ENCODE results near the gene QRFP. TPM values are rescaled to one million over a fixed set of nuclear protein-coding genes. Genes with fewer than 3 reads are reported as not detected.

QRFP gene
- polyA plus RNA-seq, 1 donor from 2014 or later, result not detected

GRCh38 chr9:130844044-130844451, 52.6 kb downstream of the QRFP start:
- no peak overlapping the region for H3K9ac ChIP-seq (ENCODE audit: low read length)
- no peak overlapping the region for H3K27ac ChIP-seq (ENCODE audit: low read length)
- H3K4me2 ChIP-seq (ENCODE audit: low read length), result no peak overlapping the region
- no peaks in the 10 kb centered on the region for H3K9me2 ChIP-seq (ENCODE audit: insufficient read depth, low read length)
- H3K4me3 ChIP-seq (ENCODE audit: low read length), result no peak overlapping the region
- TF ChIP-seq EP300 (conservative IDR thresholded peaks at IDR 0.05; ENCODE audit: poor library complexity, severe bottlenecking), result no peak
- no peak for TF ChIP-seq RAD21 (conservative IDR thresholded peaks at IDR 0.05)
- no peak for TF ChIP-seq REST (IDR thresholded peaks at IDR 0.05; ENCODE audit: borderline replicate concordance)
- no peak for TF ChIP-seq SMC3 (conservative IDR thresholded peaks at IDR 0.05; ENCODE audit: poor library complexity)
- TF ChIP-seq POLR2AphosphoS5 (IDR thresholded peaks at IDR 0.05), result no peak
- TF ChIP-seq TAF1 (IDR thresholded peaks at IDR 0.05; ENCODE audit: low read depth), result no peak
- TF ChIP-seq CTCF (IDR thresholded peaks at IDR 0.05; ENCODE audit: poor library complexity, severe bottlenecking), result no peak
- TF ChIP-seq EZH2 (IDR thresholded peaks at IDR 0.05; ENCODE audit: borderline replicate concordance, insufficient read depth, low read length, poor library complexity, severe bottlenecking), result no peak
- TF ChIP-seq MXI1 (conservative IDR thresholded peaks at IDR 0.05; ENCODE audit: poor library complexity, severe bottlenecking), result no peak
- no peaks in the 10 kb centered on the region for H3K9me3 ChIP-seq (ENCODE audit: low read length)
- no peaks in the 10 kb centered on the region for H3K36me3 ChIP-seq (ENCODE audit: insufficient read depth, low read length)
- no peaks in the 10 kb centered on the region for H4K20me1 ChIP-seq (ENCODE audit: insufficient read depth)
- no peaks in the 10 kb centered on the region for H3K27me3 ChIP-seq (ENCODE audit: insufficient read depth, low read depth, low read length)
- no peaks in the 10 kb centered on the region for H3F3A ChIP-seq (ENCODE audit: insufficient read depth, low read length, poor library complexity, severe bottlenecking)
- peaks cover 81% of the 10 kb centered on the region for H3K79me2 ChIP-seq (replicated peaks; ENCODE audit: insufficient read depth, low read length)
- H2AFZ ChIP-seq (ENCODE audit: low read depth, low read length), result no peak overlapping the region

DNA sequence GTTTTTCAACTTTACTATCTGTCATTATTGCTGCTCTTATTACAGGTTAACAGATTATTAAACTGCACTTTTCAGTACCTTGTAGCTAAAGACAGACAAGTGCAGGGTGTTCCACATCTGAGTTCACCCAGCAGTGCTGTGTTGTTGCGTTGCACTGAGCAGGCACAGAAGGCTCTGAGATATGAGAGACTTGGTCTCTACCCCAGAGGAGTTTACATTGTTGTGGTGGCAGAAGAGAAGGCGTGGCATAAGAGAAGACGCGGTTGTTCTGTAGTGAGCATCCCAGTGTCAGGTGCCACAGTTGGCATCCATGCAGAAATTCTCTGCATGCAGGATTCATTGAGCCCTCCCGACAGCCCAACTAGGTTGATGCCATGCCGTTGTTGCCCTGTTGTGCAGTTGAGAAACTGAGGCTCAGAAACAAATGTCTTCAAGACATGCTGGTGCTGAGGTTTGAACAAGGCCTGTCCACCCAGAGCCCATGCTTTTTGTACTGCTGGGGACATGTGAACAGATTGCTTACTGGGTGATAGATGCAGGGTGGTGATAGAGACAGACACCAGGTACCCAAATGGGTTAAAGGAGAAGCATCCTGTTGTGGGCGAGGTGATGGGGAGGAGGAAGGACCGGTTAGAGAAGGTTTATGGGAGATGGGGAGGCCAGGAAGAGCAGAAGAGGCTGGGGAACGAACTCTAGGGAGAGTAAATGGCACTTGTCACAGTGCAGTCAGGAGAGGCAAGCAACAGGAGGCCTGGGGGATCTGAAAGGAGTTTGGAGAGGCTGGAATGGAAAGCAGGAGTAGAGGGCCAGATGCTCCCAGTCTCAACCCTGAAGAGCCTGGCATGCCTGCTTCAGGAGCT, 53.3 kb downstream of the QRFP start:
- no peaks in the 10 kb centered on the region for H3K27me3 ChIP-seq (ENCODE audit: insufficient read depth, low read depth, low read length)
- no peak overlapping the region for H2AFZ ChIP-seq (ENCODE audit: low read depth, low read length)
- no peak overlapping the region for H3K4me2 ChIP-seq (ENCODE audit: low read length)
- no peak overlapping the region for H3K9ac ChIP-seq (ENCODE audit: low read length)
- no peak overlapping the region for H3K27ac ChIP-seq (ENCODE audit: low read length)
- peaks cover 81% of the 10 kb centered on the region for H3K79me2 ChIP-seq (replicated peaks; ENCODE audit: insufficient read depth, low read length)
- peak overlapping the region; percentile 6 for H3K4me3 ChIP-seq (ENCODE audit: low read length)
- no peaks in the 10 kb centered on the region for H3F3A ChIP-seq (ENCODE audit: insufficient read depth, low read length, poor library complexity, severe bottlenecking)
- no peaks in the 10 kb centered on the region for H3K9me3 ChIP-seq (ENCODE audit: low read length)
- TF ChIP-seq RAD21 (conservative IDR thresholded peaks at IDR 0.05) (no peak), SMC3 (conservative IDR thresholded peaks at IDR 0.05; ENCODE audit: poor library complexity) (no peak), REST (IDR thresholded peaks at IDR 0.05; ENCODE audit: borderline replicate concordance) (no peak), MXI1 (conservative IDR thresholded peaks at IDR 0.05; ENCODE audit: poor library complexity, severe bottlenecking) (no peak), POLR2AphosphoS5 (IDR thresholded peaks at IDR 0.05) (no peak)
- no peaks in the 10 kb centered on the region for H3K36me3 ChIP-seq (ENCODE audit: insufficient read depth, low read length)
- no peaks in the 10 kb centered on the region for H4K20me1 ChIP-seq (ENCODE audit: insufficient read depth)
- H3K9me2 ChIP-seq (ENCODE audit: insufficient read depth, low read length), result no peaks in the 10 kb centered on the region

All from neural cell (in vitro differentiated cells).